ENCODE results near the gene MAST4. TPM values are rescaled to one million over a fixed set of nuclear protein-coding genes. Genes with fewer than 3 reads are reported as not detected.

MAST4 gene
- total RNA-seq, 4 donors from 2014 or later, result 16.2 to 32.8 (median 25.0) TPM

- ATAC-seq, result no peak
- no peaks in the 10 kb centered on the region for H3K9me3 ChIP-seq
- peaks cover 8 to 44% (median 11%) of the 10 kb centered on the region in 3 donors for H3K4me1 ChIP-seq
- no peaks in the 10 kb centered on the region for H3K36me3 ChIP-seq
- H3K27me3 ChIP-seq, result no peaks in the 10 kb centered on the region
- H3K27ac ChIP-seq, result peak overlapping the region; percentile 79 to 94 (median 90)
- peak overlapping the region; percentile 55 to 71 for H3K4me3 ChIP-seq
- TF ChIP-seq CTCF (IDR thresholded peaks at IDR 0.05) (no peak), POLR2A (IDR thresholded peaks at IDR 0.05) (no peak), POLR2AphosphoS5 (IDR thresholded peaks at IDR 0.05) (no peak), EP300 (IDR thresholded peaks at IDR 0.05) (no peak)
- WGBS, 2 donors (ENCODE audit: low coverage in 1 of 2), result 35 to 49% methylated on average over 5 to 6 of the region's 6 CpGs
These were observed 406.9 kb downstream of the MAST4 start for GRCh38 chr5:67002832-67003684.

GRCh38 chr5:67003685-67003934 is 407.4 kb downstream of the MAST4 start:
- peaks cover 8 to 49% (median 11%) of the 10 kb centered on the region in 3 donors for H3K4me1 ChIP-seq
- no peak for TF ChIP-seq POLR2A (IDR thresholded peaks at IDR 0.05)
- TF ChIP-seq POLR2AphosphoS5 (IDR thresholded peaks at IDR 0.05), result no peak
- H3K27me3 ChIP-seq, result no peaks in the 10 kb centered on the region
- no peaks in the 10 kb centered on the region for H3K36me3 ChIP-seq
- H3K4me3 ChIP-seq, result peak overlapping the region; percentile 55 to 71
- ATAC-seq, result no peak
- H3K27ac ChIP-seq, result peak overlapping the region; percentile 79 to 94 (median 90)
- WGBS, 2 donors (ENCODE audit: low coverage in 1 of 2), result 0 to 3% methylated on average over 1 to 4 of the region's 4 CpGs
- no peaks in the 10 kb centered on the region for H3K9me3 ChIP-seq

GRCh38 chr5:67003935-67004729 is 407.9 kb downstream of the MAST4 start:
- Histone ChIP-seq H3K4me1 (peaks cover 8 to 53% (median 11%) of the 10 kb centered on the region in 3 donors), H3K9me3 (no peaks in the 10 kb centered on the region), H3K27ac (peak overlapping the region; percentile 79 to 94 (median 90)), H3K4me3 (peak overlapping the region; percentile 55 to 71), H3K27me3 (no peaks in the 10 kb centered on the region), H3K36me3 (no peaks in the 10 kb centered on the region)
- peak; percentile 86 for ATAC-seq
- WGBS, 2 donors (ENCODE audit: low coverage in 1 of 2), result 0 to 3% methylated on average over 7 to 10 of the region's 54 CpGs
- TF ChIP-seq CTCF (IDR thresholded peaks at IDR 0.05), result peak in 1 of 4 experiments; percentile 22
- TF ChIP-seq POLR2AphosphoS5 (IDR thresholded peaks at IDR 0.05), result peak; percentile 85
- TF ChIP-seq EP300 (IDR thresholded peaks at IDR 0.05), result no peak
- peak; percentile 33 to 48 for TF ChIP-seq POLR2A (IDR thresholded peaks at IDR 0.05)

- Histone ChIP-seq H3K27ac (peak overlapping the region; percentile 79 to 94 (median 90)), H3K27me3 (no peaks in the 10 kb centered on the region), H3K9me3 (no peaks in the 10 kb centered on the region), H3K36me3 (no peaks in the 10 kb centered on the region), H3K4me1 (peaks cover 8 to 59% (median 11%) of the 10 kb centered on the region in 3 donors), H3K4me3 (peak overlapping the region; percentile 55 to 71)
- no peak for TF ChIP-seq POLR2AphosphoS5 (IDR thresholded peaks at IDR 0.05)
- no peak for TF ChIP-seq EP300 (IDR thresholded peaks at IDR 0.05)
- ATAC-seq, result no peak
- WGBS, 2 donors (ENCODE audit: low coverage in 1 of 2), result 2 to 7% methylated on average over 5 to 8 of the region's 11 CpGs
These were observed 408.6 kb downstream of the MAST4 start for GRCh38 chr5:67004730-67005350.

- no peak for ATAC-seq
- TF ChIP-seq POLR2A (IDR thresholded peaks at IDR 0.05), result no peak
- TF ChIP-seq CTCF (IDR thresholded peaks at IDR 0.05), result no peak
- TF ChIP-seq POLR2AphosphoS5 (IDR thresholded peaks at IDR 0.05), result no peak
- no peak for TF ChIP-seq EP300 (IDR thresholded peaks at IDR 0.05)
- peak overlapping the region; percentile 55 to 71 for H3K4me3 ChIP-seq
- peak overlapping the region in 3 of 4 donors; percentile 79 to 94 (median 90) for H3K27ac ChIP-seq
- no peaks in the 10 kb centered on the region for H3K36me3 ChIP-seq
- 55 to 64% methylated on average over 3 of the region's 3 CpGs for WGBS, 2 donors (ENCODE audit: low coverage in 1 of 2)
- H3K4me1 ChIP-seq, result peaks cover 8 to 69% (median 16%) of the 10 kb centered on the region in 3 donors
- H3K9me3 ChIP-seq, result no peaks in the 10 kb centered on the region
- no peaks in the 10 kb centered on the region for H3K27me3 ChIP-seq
These were observed 409.7 kb downstream of the MAST4 start for GRCh38 chr5:67005737-67006499.

Data from gastroesophageal sphincter (tissue), 4 donors.